GM18858 (cell line): Measurements from ENCODE around the gene SH3PXD2A.
"Not testable (repeated sequence)": the region's sequence is repeated elsewhere in the genome, so short reads cannot be mapped to it uniquely, and the experiment has no call there.

ENCODE experiments used
- ATAC-seq: cut with Tn5 transposase; IDR thresholded peaks from one replicate; pipeline ENCODE4 v1.9.1; 2021; ENCODE audit not compliant: unreplicated experiment

SH3PXD2A gene

DNA sequence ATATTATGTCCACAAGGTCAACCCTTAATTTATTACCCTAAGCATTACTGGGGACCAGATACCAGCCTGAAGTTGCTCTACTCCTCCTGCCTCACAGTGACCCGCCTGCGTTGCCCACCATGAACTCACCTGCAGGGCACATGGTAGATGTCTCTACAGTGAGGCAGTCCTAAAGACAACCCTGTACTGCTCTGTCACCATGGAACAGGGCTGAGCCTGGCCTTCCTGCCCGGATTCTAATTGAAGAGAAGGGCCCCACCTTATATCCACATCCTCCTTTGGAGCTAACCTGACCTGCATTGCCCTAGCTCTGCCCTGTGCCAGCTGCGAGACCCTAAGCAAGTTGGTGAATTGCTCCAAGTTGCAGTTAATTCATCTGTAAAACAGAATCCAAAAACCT is 4.1 kb downstream of the SH3PXD2A start:
- no peak for ATAC-seq

DNA sequence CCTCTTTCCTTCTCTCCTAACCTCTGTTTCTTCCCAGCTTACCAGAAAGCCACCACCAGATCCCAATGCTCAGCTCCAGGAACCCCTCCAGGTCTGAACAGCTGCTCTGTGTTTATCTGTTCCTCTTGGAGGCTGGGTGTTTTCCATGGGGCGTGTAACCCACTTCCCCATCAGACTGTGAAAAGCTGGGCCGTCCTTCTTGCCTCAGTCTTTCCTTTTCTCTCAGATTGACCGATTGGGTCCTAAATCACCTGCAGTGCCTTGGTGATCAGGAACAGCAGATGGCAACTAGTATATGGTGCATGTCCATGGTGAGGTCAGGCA is 4.8 kb downstream of the SH3PXD2A start:
- ATAC-seq, result no peak

DNA sequence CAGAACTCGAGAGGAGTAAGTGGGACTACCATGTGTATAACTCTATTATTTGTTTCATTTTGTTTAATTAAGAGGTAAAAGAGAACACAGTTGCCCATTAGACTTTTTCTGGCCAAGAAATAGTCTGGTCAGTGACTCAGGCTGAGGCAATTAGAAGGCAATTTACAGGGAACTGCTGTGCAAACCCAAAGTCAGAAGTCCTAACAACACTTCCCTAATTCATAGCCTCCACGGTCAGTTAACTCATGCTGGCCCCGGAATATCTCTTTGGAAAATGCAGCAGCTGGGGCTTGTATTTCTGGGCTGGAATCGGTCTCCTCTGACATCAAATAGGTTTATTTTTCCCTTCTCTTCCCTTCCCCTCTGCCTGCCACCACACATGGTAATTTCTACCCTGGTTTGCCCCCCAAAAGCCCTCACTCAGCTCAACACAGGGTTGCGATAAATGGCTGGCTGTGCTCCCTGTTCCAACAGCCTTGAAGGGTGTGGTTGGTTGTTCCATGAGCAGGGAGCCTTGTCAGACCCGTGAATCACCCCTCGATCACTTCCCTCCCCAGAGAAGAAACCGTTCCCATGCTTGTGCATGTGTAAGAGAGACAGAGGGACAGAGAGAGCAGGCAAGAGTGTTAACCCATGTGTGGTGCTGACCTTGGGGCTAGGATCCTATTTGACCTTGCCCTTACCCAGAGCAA is 5.3 kb downstream of the SH3PXD2A start:
- no peak for ATAC-seq

DNA sequence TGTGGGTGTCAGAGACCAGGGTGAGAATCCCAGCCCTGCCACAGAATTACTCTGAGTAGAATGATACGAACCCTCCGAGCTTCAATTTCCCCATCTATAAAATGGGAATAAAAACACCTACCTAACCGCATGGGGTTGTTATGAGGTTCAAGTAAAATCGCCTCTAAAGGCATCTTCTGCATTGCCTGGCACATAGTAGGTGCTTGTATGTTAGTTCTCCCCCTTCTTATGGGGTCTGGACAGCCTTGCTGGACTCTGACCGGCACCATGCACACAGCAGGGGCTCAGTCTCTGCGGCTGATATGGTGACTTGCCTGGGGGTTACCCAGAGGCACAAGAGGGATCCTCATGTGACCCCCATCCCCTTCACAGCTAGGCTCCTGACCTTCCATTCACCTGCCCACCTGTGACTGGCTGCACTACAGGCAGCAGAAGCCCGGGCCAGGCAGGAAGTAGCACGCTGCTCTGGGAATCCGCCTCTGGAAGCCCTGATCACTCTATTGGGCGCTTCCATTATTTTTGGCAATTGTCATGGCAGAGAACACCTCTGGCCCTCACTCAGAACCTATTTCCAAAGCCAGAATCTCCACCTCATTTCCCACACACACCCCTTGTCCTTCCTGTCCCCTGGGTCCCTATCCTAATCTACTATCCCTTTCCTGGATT is 6.0 kb downstream of the SH3PXD2A start:
- no peak for ATAC-seq

DNA sequence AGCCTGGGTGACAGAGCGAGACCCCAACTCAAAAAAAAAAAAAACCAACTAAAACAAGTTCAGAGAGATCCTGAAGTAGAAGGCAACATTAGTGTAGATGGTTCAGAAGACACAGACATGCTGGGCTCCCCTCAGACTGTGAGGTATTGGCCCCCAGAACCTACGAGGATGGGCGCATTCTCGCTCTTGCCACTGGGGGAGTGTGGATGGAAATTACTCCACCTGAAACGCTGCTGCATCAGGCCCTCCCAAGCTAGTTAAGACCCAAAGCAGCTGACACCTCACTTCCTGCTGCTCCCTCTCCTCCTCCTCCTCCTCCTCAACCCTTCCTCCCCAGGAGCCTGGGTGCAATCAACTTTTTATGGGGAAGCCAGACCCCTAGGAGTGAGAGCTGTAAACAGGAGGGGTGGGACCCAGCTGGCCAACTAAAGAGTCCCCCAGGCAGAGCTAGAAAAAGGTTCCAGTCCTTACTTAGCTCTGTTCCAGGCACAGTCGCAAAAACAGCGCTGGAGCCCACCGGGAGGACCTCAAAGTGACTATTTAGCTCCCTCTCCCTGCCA is 7.4 kb downstream of the SH3PXD2A start:
- ATAC-seq, result no peak

DNA sequence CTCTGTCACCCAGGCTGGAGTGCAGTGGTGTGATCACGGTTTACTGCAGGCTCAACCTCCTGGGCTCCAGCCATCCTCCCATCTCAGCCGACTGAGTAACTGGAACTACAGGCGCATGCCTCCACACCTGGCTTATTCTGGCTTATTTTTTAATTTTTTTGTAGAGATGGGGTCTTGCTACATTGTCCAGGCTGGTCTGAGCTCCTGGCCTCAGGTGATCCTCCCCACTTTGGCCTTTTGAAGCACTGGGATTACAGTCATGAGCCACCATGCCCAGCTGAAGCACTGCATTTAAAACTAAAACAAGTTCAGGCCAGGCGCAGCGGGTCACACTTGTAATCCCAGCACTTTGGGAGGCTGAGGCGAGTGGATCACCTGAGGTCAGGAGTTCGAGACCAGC is 8.0 kb downstream of the SH3PXD2A start:
- no peak for ATAC-seq

DNA sequence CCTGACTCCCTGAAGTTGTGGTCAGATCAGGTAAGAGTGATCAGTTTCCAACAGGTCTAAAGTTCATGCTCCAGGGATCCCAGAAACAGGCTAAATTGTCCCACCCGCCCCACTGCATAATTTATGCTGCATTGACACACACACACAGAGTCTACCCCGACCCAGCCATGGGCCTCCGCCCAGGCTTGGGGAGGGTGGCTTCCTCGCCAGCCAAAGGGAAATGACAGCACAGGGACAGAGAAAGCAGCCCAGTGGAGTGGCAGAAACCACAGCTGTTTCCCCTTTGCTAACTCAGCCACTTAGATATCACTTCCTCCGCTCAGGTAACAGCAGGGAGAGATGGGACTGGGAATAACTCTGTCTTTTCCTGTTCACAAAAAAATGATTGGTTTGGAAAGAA is 9.4 kb downstream of the SH3PXD2A start:
- ATAC-seq, result no peak

DNA sequence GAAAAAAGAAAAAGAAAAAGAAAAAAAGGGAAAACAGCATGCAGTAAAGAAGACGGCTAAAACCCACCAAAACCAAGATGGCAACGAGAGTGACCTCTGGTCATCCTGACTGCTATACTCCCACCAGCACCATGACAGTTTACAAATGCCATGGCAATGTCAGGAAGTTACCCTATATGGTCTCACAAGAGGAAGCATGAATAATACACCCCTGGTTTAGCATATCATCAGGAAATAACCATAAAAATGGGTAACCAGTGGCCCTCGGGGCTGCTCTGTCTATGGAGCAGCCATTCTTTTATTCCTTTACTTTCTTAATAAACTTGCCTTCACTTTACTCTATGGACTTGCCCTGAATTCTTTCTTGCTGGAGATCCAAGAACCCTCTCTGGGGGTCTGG is 10.0 kb downstream of the SH3PXD2A start:
- not testable (repeated sequence) for ATAC-seq

DNA sequence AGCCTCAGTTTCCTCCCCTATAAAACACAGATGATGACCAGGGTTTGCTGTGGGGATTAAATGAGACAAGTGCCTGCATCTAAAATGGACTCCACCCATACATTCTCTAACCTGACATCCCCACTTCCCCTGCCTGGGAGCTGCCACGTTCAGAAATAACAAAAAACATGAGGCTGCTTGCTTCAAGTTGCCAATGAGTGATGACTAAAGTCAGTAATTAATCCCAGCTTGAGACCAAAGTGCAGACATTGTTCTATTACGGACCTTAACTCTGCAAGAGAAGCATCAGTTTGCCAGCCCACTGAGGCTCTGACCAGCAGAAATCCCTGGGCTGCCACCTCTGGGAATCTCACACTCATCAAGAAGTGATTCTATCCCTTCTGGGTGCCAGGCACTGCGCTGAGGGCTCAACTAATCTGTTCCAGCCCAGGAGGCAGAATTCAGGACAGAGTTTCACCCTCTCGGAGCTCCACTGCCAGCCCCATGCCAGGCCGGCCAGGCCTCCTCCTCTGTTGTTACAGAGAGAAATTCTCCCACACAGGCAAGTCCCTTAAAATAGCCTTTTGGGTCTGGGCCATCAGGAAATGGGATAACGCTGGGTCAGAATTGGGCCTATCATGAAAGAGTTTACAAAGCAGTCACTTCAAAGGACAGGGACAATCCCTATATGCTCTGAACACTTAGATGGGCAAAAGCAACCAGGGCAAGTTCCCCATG is 11.4 kb downstream of the SH3PXD2A start:
- no peak for ATAC-seq

DNA sequence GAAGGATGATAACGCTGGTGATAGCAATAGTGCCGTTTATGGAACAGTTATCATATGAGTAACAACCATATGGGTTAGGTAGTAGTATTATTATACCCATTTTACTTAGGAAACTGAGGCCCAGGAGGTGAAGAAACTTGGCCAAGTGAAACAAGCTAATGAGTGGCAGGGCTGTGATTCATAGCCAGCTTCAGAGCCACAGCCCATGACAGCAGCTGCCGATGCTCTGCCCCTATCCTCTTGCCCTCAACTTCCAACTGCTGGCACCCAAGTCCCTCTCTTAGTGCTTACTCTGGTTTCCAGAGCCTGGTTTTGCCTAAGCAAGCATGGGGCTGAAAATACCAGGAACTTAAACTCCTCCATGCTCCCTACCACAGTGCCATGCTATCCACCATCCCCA is 12.3 kb downstream of the SH3PXD2A start:
- no peak for ATAC-seq

DNA sequence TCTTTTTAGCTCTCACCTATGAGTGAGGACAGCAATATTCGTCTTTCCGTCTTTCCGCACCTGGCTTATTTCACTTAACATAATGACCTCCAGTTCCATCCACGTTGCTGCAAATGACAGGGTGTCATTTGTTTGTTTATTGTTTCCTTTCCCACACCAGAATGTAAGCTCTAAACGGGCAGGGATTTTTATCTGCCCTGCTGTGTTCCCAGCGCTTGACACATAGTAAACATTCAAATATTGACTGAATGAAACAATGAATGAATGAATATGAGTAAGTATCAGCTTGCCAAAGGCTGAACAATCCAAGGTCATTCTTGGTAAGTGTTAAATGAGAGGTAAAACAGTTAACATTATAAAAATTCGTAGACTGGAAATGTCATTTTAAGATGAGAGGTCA is 12.8 kb downstream of the SH3PXD2A start:
- ATAC-seq, result no peak

DNA sequence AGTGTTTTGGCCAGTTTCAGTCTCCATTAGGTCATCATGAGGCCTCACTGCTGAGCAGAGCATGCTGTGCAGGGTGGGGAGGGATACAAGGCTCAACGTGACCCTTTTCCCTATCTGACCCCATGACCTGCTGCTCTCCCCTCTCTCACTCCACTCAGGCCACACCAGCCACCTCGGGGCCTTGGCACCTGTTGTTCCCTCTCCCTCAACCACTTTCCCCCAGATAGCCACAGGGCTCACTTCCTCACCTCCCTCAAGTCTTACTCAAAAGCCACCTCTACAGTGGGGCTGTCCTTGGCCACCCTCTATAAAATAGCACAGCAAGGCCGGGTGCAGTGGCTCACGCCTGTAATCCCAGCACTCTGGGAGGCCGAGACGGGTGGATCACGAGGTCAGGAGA is 13.9 kb downstream of the SH3PXD2A start:
- ATAC-seq, result no peak

DNA sequence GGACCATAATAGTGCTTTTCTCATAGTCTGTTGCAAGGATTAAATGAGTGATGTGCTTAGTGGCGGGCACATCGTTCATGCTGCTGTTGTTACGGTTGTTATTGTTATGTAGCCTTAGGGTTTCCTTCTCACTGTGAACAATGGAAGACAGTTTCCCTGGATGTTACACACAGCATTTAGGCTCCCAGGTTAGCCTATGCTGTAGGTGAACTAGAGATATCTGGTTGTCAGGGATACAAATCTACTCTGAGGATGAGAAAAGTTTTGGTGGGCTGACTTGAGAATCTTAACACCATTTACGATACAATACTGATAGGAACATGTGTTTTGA is 14.7 kb downstream of the SH3PXD2A start:
- ATAC-seq, result no peak

DNA sequence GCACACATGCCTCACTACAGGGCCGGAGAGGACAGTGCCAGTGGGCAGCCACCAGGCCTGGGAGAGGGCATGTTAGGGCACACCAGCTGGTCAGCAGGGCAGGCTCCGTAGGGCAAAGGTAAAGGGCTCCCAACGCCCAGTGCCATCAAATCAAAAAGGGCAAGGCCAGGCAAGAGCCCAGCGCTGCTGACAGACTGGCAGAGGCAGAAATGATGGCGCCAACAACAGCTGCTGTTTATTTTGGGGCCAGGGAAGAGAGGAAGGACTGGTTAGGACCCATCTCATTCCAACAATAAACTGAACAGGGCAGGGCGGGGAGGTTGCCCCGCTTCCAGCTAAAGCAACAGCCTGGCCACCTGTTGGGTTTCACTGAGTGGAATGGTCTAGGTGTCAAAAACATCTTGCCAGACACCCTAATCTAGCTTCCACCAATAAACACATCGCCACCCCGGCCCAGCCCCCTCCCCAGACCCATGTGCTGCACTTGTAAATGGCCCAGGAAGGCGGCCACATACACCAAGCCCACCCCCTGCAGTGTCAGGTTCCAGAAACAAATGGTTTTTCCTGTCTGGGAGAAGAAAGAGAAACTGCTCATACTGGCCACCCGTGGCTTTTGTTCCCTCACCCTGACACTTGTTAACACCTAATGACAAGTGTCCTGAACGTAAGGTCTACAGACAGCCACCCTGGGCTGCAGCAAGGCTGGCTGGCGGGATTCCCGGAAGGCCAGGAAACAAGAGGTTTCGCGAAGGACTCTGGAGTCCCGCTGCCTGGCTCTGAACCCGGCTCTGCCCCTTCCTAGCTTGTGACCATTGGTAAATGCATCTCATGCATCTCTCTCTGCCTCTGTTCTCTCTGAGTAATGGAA is 15.3 kb downstream of the SH3PXD2A start:
- ATAC-seq, result no peak

DNA sequence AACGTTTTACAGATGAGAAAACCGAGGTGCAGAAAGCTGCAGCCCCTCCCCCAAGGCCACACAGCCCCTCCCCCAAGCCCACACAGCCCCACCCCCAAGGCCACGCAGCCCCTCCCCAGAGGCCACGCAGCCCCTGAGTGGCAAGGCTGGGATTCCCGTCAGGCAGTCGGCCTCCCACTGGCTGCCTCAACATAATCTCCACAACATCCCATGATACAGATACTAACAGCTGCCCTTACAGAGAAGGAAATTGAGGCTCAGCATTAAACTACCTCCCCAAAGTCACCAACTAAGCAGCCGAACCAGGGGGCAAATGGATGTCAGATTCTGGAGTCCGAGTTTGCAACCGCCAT is 15.9 kb downstream of the SH3PXD2A start:
- no peak for ATAC-seq

DNA sequence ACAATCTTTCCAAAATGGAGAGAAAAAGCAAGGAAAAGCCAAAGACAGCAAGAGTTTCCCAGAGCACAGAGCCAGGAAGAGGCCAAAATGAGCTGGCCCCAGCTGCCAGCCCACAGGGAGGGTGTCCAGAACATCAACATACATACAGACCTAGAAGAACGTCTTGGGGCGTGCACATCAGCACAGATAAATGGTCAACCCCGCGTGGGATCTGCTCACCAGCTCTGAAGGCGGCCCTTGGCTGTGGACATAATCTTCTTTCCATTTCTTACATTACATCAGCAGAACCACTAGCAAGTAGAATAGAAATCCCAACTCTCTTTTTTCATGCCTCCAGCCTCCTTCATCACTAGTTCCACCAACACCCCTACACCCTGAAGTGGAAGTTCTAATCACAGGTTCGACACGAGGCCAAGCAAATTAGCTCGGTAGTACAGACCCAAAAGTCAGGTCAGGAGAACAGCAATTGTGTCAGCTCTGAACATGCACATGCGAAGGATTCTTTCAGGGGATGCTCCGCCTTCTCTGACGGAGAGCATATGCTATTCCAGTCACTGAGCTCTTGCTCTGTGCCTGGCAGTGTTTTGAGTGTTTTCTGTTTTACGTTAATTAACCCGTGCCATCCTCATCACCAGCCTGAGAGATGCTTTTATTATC is 16.4 kb downstream of the SH3PXD2A start:
- no peak for ATAC-seq

DNA sequence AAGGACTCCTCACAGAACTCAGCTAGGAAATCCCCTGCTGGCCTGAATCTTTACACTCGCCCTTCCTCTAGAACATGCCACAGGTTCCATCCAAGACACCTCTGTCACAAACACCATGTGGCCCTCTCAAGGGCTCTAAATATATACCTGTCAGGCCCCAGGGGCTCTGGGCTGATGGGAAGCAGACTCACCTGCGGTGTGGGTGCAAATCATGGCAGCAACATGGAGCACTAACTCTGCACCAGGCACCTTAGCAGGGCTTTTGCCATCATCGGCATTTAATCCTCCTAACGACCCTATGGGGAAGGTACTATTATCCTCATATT is 17.3 kb downstream of the SH3PXD2A start:
- no peak for ATAC-seq

DNA sequence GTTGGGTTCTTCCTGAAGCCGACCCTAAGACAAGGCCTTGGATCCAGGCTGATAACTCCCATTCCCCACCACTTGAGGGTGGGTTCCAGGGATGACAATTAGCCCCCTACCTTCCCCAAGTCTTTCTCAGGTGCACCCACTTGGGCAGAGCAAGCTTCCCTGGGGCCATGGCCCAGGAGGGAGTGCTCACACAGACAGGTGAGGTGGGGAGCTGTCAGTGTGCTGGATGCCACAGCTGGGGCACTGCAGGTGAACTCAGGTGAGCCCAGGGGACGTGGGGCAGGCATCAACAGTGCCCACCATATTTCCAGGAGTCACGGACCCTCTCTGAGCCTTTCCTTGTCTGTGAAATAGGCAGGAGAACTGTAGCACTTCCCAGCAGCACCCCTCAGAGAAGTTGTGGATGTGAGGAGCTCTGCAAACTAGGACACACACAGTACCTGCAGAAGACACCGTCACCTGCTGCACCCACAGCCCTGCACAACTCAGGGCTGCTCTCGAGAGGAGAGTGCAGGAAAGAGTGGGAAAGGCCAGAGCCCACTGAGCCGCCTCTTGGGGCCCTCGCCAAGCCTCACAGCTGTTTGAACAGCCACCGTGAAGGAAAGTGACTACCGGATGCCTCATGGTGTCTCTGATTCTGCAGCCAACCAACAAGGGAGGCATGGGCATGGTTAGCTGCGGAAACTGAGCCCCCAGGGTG is 17.9 kb downstream of the SH3PXD2A start:
- ATAC-seq, result no peak

DNA sequence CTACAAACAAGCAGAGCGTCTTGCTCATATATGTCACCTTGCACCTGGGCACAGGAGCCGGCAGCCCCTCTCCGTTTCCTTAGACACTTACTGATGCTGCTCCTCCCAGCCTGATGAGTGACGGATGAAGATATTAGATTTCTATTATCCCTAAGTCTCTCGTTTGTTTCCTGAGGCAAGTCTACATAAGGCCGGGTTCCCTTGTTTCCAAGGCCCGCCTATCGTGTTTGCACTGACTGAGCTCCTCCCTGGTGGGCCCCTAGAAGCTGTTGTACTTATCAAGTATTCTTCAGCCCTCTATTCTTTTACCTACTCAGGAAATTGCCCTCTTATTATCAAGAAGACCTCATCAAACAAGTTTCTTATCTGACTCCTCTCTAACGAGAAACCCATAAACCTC is 18.5 kb downstream of the SH3PXD2A start:
- no peak for ATAC-seq

DNA sequence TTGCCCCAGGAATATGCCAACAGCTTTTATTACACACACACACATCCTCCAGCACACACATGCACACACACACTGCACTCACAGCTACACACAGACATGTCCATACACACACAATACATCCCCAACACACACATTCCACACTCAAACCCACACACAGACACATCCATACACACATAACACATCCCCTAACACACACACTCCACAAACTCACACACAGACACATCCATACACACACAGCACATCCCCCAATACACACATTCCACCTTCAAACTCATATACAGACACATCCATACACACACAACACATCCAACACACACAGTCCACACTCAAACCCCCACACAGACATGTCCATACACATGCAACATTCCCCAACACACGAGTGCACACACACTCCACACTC is 19.1 kb downstream of the SH3PXD2A start:
- ATAC-seq, result no peak
